ENCODE measurements around the gene ERG. TPM values are rescaled to one million over a fixed set of nuclear protein-coding genes. Genes with fewer than 3 reads are reported as not detected.

ERG gene
- total RNA-seq, 1 experiment from 2014 or later, result not detected

GRCh38 chr21:38410466-38410865 is 87.8 kb downstream of the ERG start:
- no peak for DNase-seq (ENCODE audit: low spot score)
- in situ Hi-C loops (cut with HindIII; ENCODE audit: low sequenced_read_pairs), result no loop called here

DNA sequence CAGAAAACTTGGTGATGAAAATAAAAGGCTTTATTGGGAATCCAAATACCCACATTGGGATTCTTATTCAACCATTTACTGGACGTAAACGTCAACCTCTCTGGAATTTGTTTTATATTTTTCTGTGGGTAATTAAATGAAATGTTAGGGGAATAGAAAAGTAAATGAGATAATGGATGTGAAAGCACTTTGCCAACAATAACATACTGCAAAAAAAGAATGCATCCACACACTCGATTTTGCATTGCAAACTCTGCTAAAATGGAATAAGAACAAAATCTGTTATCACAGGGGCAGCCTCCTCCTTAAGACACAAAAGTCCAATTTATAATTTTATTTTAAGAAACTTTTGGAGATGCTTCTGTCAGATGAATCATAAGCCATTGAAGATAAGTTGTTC is 88.4 kb downstream of the ERG start:
- in situ Hi-C loops (cut with HindIII; ENCODE audit: low sequenced_read_pairs), result no loop called here
- DNase-seq (ENCODE audit: low spot score), result no peak

- DNase-seq (ENCODE audit: low spot score), result no peak
- in situ Hi-C loops (cut with HindIII; ENCODE audit: low sequenced_read_pairs), result no loop called here
Measured at GRCh38 chr21:38404177-38404576, 94.1 kb downstream of the ERG start.

- DNase-seq (ENCODE audit: low spot score), result no peak
- in situ Hi-C loops (cut with HindIII; ENCODE audit: low sequenced_read_pairs), result no loop called here
Measured at GRCh38 chr21:38402795-38403194, 95.5 kb downstream of the ERG start.

GRCh38 chr21:38402291-38402690 is 96.0 kb downstream of the ERG start:
- in situ Hi-C loops (cut with HindIII; ENCODE audit: low sequenced_read_pairs), result no loop called here
- no peak for DNase-seq (ENCODE audit: low spot score)

- in situ Hi-C loops (cut with HindIII; ENCODE audit: low sequenced_read_pairs), result no loop called here
Measured at GRCh38 chr21:38401191-38401926, 96.9 kb downstream of the ERG start.

GRCh38 chr21:38400195-38400919 is 97.9 kb downstream of the ERG start:
- in situ Hi-C loops (cut with HindIII; ENCODE audit: low sequenced_read_pairs), result no loop called here
- no peak for DNase-seq (ENCODE audit: low spot score)

More at GRCh38 chr21:38401191-38401926, 96.9 kb downstream of the ERG start:
- DNase-seq (ENCODE audit: low spot score), result no peak

- in situ Hi-C loops (cut with HindIII; ENCODE audit: low sequenced_read_pairs), result no loop called here
Measured at GRCh38 chr21:38399103-38399502, 99.2 kb downstream of the ERG start.

DNA sequence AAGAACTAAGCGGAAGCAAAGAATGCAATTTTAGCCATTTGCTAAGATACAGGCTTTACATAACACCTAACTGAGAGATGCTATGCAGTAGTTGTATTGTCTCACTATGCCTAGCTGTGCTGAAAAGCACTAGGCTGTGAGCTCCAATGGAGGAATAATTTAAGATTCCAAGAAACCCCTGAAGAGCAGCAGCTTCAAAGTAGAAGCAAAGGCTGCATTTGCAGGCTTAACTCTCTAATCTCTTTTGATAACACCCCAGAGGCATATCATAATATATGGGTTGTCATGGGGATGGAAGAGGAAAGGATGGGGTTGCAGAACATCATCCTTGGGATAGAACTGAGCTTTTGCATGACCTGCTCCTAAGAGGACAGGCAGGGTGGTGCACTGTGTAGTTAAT is 102.0 kb downstream of the ERG start:
- in situ Hi-C loops (cut with HindIII; ENCODE audit: low sequenced_read_pairs), result no loop called here
- DNase-seq (ENCODE audit: low spot score), result no peak

More at GRCh38 chr21:38399103-38399502, 99.2 kb downstream of the ERG start:
- no peak for DNase-seq (ENCODE audit: low spot score)

- in situ Hi-C loops (cut with HindIII; ENCODE audit: low sequenced_read_pairs), result no loop called here
- DNase-seq (ENCODE audit: low spot score), result no peak
Measured at GRCh38 chr21:38395581-38395980, 102.7 kb downstream of the ERG start.

GRCh38 chr21:38392661-38393060 is 105.6 kb downstream of the ERG start:
- DNase-seq (ENCODE audit: low spot score), result no peak
- in situ Hi-C loops (cut with HindIII; ENCODE audit: low sequenced_read_pairs), result no loop called here

- in situ Hi-C loops (cut with HindIII; ENCODE audit: low sequenced_read_pairs), result no loop called here
- no peak for DNase-seq (ENCODE audit: low spot score)
Measured at GRCh38 chr21:38389896-38390295, 108.4 kb downstream of the ERG start.

DNA sequence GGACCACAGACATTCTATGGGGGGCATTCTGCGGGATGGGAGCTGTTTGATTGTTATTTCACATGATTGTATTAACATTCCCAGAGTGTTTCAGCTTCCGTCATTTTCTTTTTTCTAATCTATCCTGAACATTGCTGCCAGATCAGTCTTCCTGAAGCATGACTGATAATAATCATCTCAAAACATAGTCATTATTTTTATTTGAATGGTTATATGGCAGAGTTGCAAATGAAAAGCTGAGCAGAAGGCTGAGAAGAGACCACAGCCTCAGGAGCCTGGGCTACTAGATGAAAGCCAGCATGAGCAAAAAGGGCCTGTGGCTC is 109.0 kb downstream of the ERG start:
- in situ Hi-C loops (cut with HindIII; ENCODE audit: low sequenced_read_pairs), result no loop called here
- no peak for DNase-seq (ENCODE audit: low spot score)

- no peak for DNase-seq (ENCODE audit: low spot score)
- in situ Hi-C loops (cut with HindIII; ENCODE audit: low sequenced_read_pairs), result no loop called here
Measured at GRCh38 chr21:38388647-38389353, 109.5 kb downstream of the ERG start.

DNA sequence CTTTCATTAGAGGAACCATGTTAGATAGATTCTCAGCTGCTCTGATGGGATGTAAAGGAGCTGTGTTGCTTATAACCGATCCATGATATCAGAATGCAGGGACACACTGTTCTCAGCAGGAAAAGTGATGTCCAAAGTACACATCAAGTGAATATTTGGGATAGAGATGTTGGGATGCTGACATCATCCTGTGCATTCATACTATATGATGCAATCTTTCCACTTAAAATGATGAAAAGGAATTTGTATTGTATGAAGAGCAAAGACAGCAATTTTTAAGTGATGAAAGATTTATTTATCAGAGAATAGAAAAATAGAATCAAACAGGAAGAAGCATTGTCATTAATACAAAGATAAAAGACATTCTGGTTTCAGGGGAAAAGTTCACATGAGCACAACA is 110.1 kb downstream of the ERG start:
- no peak for DNase-seq (ENCODE audit: low spot score)
- in situ Hi-C loops (cut with HindIII; ENCODE audit: low sequenced_read_pairs), result no loop called here

DNA sequence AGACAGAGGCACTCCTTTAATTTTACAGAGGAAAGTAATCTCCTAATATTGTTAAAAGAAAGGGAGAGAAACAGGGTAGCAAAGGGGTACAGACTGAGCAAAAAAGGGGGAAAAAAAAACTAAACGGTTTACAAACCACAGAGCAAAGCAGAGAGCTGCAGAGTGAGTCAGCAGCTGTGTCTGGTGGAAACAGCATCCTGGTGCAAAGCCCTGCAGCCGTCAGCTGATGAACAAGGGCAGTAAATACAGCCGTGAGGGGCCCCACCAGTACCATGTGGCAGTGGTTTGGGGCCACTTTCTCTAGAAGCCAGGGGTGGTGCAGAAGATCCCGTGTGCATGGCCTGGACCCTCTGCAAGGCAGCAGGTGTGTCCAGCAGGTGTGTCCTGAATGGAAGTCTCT is 111.3 kb downstream of the ERG start:
- DNase-seq (ENCODE audit: low spot score), result no peak
- in situ Hi-C loops (cut with HindIII; ENCODE audit: low sequenced_read_pairs), result no loop called here

- DNase-seq (ENCODE audit: low spot score), result no peak
- in situ Hi-C loops (cut with HindIII; ENCODE audit: low sequenced_read_pairs), result no loop called here
Measured at GRCh38 chr21:38385427-38386175, 112.7 kb downstream of the ERG start.

- DNase-seq (ENCODE audit: low spot score), result no peak
- in situ Hi-C loops (cut with HindIII; ENCODE audit: low sequenced_read_pairs), result no loop called here
Measured at GRCh38 chr21:38384675-38385426, 113.4 kb downstream of the ERG start.

- in situ Hi-C loops (cut with HindIII; ENCODE audit: low sequenced_read_pairs), result no loop called here
- no peak for DNase-seq (ENCODE audit: low spot score)
Measured at GRCh38 chr21:38384238-38384560, 114.1 kb downstream of the ERG start.
